GM20431 (cell line): Measurements from ENCODE around the gene IPCEF1.
"Not testable (repeated sequence)": the region's sequence is repeated elsewhere in the genome, so short reads cannot be mapped to it uniquely, and the experiment has no call there.

ENCODE experiments used
- in situ Hi-C: fragments of 300-500 bp; cut with MseI, MboI; formaldehyde crosslinking; loops from one replicate; pipeline ENCODE4 v1.15.0; 2020; ENCODE audit warnings: low sequenced_read_pairs; ENCODE audit not compliant: unreplicated experiment

The IPCEF1 gene

GRCh38 chr6:154341871-154342270 is 14.7 kb downstream of the IPCEF1 start:
- in situ Hi-C loops, result no loop called here

- in situ Hi-C loops, result no loop called here
Observed at GRCh38 chr6:154341336-154341735, 15.3 kb downstream of the IPCEF1 start.

- in situ Hi-C loops, result no loop called here
Observed at GRCh38 chr6:154337406-154338005, 19.1 kb downstream of the IPCEF1 start.

DNA sequence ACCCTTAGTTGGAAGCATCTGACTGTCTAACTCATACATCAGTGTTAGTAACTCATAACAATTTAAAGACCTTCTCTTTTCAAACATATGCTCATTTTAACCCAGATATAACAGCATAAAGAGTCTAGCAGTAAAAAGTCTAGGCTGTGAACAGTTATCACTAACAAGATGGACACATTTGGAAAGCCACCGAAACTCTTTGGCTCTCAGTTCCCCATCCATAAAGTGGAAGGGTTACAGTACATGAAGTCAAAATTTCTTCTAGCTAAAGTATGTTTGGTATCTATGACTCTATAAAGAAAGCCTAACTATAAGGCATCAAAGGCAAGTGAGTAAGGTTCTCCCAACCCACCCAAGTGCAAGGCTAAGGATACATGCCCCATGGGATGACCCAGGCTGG is 22.5 kb downstream of the IPCEF1 start:
- in situ Hi-C loops, result not testable (repeated sequence)

DNA sequence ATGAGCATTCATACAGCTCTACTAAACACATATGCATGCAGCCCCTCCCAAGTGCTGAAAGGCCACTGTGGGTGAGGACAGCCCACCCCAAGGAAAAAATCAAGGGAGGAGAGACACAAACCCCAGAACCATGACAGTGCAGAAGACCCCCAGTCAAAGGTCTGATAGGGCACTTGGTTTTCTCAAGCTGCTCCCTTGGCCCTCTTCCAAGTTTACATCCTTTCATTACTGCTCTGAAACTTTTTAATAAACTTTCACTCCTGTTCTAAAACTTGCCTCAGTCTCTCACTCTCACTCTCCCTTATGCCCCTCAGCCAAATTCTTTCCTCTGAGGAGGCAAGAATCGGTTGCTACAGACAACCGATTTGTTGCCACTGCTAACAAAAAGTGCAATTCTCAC is 24.9 kb downstream of the IPCEF1 start:
- in situ Hi-C loops, result no loop called here

- in situ Hi-C loops, result no loop called here
Observed at GRCh38 chr6:154329350-154330170, 27.0 kb downstream of the IPCEF1 start.

GRCh38 chr6:154327313-154327712 is 29.3 kb downstream of the IPCEF1 start:
- in situ Hi-C loops, result not testable (repeated sequence)

GRCh38 chr6:154325142-154325541 is 31.5 kb downstream of the IPCEF1 start:
- in situ Hi-C loops, result no loop called here

GRCh38 chr6:154320181-154320580 is 36.4 kb downstream of the IPCEF1 start:
- in situ Hi-C loops, result no loop called here

GRCh38 chr6:154319231-154319858 is 37.3 kb downstream of the IPCEF1 start:
- in situ Hi-C loops, result no loop called here

- in situ Hi-C loops, result no loop called here
Observed at GRCh38 chr6:154318721-154319120, 37.9 kb downstream of the IPCEF1 start.

DNA sequence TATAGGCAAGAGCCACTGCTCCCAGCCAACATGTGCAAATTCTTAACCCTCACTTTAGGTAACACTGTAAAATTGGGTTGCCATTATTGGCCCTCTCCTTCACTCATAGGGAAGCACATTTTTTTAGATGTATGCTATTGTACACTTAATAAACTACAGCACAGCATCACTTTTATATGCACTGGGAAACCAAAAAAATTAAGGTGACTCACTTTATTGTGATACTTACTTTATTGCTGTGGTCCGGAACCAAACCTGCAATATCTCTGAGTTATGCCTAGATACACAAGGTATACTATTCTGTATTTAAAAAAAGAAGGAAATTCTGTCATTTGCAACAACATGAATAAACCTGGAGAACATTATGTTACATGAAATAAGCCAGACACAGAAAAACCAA is 40.5 kb downstream of the IPCEF1 start:
- in situ Hi-C loops, result no loop called here

GRCh38 chr6:154314084-154314483 is 42.5 kb downstream of the IPCEF1 start:
- in situ Hi-C loops, result no loop called here

DNA sequence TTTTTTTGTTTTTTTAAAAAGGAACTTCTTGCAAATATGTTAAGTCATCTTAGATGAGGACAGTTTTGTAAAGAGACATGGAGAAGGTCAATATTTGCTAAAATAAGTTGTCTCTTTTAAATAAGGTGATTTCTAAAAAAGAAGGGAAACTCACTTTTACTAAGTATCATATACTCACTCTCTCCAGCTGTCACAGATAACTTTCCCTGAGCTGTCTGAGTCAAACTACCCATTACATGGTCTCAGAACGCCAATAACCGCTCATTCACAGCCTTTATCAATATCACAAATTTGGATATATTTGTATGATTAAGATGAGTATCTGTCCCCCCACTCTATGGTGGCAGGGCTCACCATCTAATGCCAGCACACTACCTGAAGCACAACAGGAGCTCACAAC is 47.6 kb downstream of the IPCEF1 start:
- in situ Hi-C loops, result no loop called here

DNA sequence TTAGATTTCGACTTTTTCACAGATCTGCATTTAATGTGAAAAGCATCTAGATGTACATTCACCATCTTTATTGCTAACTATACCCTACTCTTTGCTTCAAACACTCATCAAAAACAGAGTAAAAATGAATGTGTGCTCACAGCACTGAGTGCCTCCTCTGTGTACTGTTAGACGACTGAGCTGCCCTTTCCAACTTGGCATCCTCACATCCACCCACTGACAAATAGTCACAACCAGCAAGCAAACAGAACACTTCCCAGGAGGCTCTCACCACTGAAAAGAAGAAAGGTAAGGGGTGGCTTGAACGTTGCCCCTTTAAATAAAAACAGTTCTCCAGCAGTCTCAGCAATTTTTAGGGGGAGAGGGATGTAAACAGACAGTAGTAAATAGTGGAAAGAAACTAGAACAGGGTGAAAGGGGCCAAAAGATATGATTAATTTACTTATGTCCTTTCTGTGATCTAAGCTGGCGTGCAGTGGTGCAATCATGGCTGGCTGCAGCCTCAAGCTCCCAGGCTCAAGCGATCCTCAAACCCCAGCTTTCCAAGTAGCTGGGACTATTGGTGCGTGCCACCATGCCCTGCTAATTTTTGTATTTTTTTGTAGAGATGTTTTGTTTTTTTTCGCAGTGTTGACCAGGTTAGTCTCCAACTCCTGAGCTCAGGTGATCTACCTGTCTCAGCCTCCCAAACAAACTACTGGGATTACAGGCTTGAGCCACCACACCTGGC is 48.7 kb downstream of the IPCEF1 start:
- in situ Hi-C loops, result no loop called here

DNA sequence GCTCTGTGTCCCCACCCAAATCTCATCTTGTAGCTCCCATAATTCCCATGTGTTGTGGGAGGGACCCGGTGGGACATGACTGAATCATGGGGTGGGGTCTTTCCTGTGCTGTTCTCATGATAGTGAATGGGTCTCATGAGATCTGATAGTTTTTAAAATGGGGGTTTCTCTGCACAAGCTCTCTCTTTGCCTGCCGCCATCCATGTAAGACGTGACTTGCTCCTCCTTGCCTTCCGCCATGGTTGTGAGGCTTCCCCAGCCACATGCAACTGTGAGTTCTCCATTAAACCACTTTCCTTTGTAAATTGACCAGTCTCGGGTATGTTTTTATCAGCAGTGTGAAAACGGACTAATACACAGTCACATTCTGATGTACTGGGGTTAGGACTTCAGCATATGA is 49.5 kb downstream of the IPCEF1 start:
- in situ Hi-C loops, result not testable (repeated sequence)

GRCh38 chr6:154306696-154307095 is 49.9 kb downstream of the IPCEF1 start:
- in situ Hi-C loops, result no loop called here

GRCh38 chr6:154304191-154304590 is 52.4 kb downstream of the IPCEF1 start:
- in situ Hi-C loops, result no loop called here

GRCh38 chr6:154303642-154304041 is 53.0 kb downstream of the IPCEF1 start:
- in situ Hi-C loops, result not testable (repeated sequence)

GRCh38 chr6:154301839-154302752 is 54.5 kb downstream of the IPCEF1 start:
- in situ Hi-C loops, result no loop called here
